Upper lobe of right lung (tissue), 1 donor: ENCODE results near the gene PLEK. TPM values are rescaled to one million over a fixed set of nuclear protein-coding genes. Genes with fewer than 3 reads are reported as not detected.
"Not testable (repeated sequence)": the region's sequence is repeated elsewhere in the genome, so short reads cannot be mapped to it uniquely, and the experiment has no call there.

ENCODE experiments used
- ATAC-seq: fragments of 200-7000 bp; cut with Tn5 transposase; one replicate; pipeline ENCODE4 v1.9.1; 2020; ENCODE audit warnings: mild to moderate bottlenecking, moderate library complexity
- DNase-seq: peaks from one replicate; pipeline ENCODE4 v3.0.0-alpha.2; 2020
- H3K27ac ChIP-seq: fragments of 200-600 bp; one replicate; pipeline ENCODE4 v1.8.0; 2022
- H3K27me3 ChIP-seq: fragments of 200-600 bp; one replicate; pipeline ENCODE4 v1.8.0; 2022; ENCODE audit warnings: mild to moderate bottlenecking
- H3K36me3 ChIP-seq: fragments of 200-600 bp; one replicate; pipeline ENCODE4 v1.8.0; 2022
- H3K4me1 ChIP-seq: fragments of 200-600 bp; one replicate; pipeline ENCODE4 v1.8.0; 2022
- H3K4me3 ChIP-seq: fragments of 200-600 bp; one replicate; pipeline ENCODE4 v1.8.0; 2022; ENCODE audit warnings: mild to moderate bottlenecking
- H3K9me3 ChIP-seq: fragments of 200-600 bp; one replicate; pipeline ENCODE4 v1.8.0; 2022
- CTCF ChIP-seq: fragments of 200-600 bp; IDR thresholded peaks from one replicate; pipeline ENCODE4 v1.8.0; 2022; ENCODE audit warnings: antibody characterized with exemption
- intact Hi-C: fragments of 100-400 bp; cut with DNase I; formaldehyde crosslinking; loops from one replicate; pipeline ENCODE4 v1.11.0; 2022
- total RNA-seq: library from RNA; stranded (reverse); fragmentation: NEBNext Ultra II Directional; extraction: Animal tissue kit (Norgen Biotek cat#: 25700); gene quantifications from one replicate; pipeline ENCODE4 v1.2.1, GENCODE V29; 2021
- donor health status: DM: no; HTN: yes; CAD: no; lungs with severe emphysema.

PLEK gene
- total RNA-seq, 1 donor from 2014 or later: 32.9 TPM

DNA sequence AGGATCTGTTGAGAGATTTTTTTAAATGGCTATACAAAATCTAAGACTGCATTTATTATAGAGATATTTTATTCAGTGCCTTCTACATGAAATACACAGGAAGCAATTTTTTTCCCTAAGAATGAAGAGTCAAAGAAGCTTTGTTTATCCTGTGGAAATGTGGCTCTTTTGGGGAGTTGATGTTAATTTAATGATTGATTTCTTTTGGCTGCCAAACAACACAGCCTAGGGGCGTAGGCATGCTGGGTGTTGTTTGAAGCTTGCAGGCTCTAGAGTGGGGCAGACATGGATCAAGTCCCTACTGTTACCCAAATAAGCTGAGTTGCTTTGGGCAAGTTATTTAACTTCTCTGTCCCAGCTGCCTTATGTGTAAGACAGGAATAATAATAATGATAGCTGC lies 21.1 kb upstream of the PLEK start:
- Histone ChIP-seq H3K4me1 (no peaks in the 10 kb centered on the region), H3K36me3 (no peaks in the 10 kb centered on the region), H3K4me3 (no peak overlapping the region), H3K27ac (no peak overlapping the region), H3K27me3 (no peaks in the 10 kb centered on the region), H3K9me3 (no peaks in the 10 kb centered on the region)
- DNase-seq: no peak
- intact Hi-C loops: no loop called here
- no peak for TF ChIP-seq CTCF
- no peak for ATAC-seq

DNA sequence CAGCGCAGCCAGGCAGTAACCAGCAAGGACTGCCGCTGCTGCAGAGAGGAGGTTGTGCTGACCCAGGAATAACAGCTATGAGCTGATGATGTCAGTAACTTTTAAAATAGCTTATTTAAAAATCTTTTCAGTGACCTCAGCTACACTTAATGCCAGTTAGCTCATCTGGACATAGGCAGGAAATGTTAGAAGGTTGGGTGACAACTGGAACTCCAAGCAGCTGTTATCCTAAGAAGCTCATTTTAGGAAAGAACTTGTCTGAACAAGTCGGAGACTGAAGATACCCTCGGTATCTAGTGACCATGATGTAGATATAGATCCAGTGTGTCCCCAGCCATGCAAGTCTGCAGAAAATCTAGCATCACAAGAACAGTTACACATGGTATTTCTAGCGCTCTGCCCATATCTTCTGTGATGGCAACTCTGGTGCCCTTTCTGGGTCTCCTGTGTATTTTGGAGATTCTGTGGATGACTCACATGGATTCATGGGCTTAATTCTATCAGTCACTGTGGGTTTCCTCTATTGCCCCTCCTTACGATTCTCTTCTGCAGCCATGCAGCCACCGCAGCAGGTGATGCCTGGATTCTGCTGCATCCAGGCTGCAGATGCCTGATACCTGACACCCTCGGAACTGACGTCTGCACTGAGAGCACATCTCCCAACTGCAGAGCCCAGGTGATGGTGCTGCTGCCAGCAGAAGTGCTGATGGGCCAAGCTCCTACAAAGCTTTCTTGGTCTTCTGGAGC lies 19.8 kb upstream of the PLEK start:
- Histone ChIP-seq H3K4me3 (no peak overlapping the region), H3K36me3 (no peaks in the 10 kb centered on the region), H3K9me3 (no peaks in the 10 kb centered on the region), H3K27ac (no peak overlapping the region), H3K4me1 (no peaks in the 10 kb centered on the region), H3K27me3 (no peaks in the 10 kb centered on the region)
- no peak for TF ChIP-seq CTCF
- no peak for ATAC-seq
- no peak for DNase-seq
- intact Hi-C loops: no loop called here

GRCh38 chr2:68349091-68349490 lies 16.0 kb upstream of the PLEK start:
- H3K27me3 ChIP-seq, H3K27ac ChIP-seq, H3K9me3 ChIP-seq, H3K4me3 ChIP-seq, H3K4me1 ChIP-seq, ATAC-seq, H3K36me3 ChIP-seq, DNase-seq, intact Hi-C loops: not testable (repeated sequence)

GRCh38 chr2:68351997-68352396 lies 13.1 kb upstream of the PLEK start:
- no peak for TF ChIP-seq CTCF

DNA sequence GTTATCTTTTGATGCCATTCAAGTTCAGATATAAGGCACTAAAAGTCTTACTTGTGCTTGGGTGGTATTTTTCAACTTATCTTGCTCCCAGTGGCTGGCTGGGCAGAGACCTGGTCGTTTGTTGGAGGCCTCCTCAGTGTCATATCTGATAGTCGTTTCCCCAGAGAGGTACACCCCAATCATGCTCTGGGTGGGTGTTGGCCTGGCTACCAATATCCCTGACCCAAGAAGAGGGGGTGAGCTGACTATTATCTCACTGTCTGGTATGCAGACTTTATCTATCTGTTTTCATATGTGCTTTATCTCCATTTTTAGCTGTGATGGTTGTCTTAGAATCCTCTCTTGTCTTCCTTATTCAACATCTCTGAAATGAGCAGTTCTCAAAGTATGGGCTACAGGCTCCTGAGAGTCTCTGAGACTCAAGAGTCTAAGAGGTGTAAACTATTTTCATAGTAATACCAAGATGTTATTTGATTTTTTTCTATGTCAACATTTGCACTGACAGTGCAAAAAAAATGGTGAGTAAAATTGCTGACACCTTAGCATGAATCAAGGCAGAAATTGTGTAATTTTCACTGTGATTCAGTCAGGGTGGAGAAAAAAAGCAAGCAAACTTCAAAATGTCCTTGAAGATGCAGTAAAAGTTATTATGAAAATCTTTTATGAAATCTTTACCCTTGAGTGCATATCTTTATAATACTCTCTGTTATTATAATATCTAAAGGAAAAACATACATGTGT lies 12.3 kb upstream of the PLEK start:
- Histone ChIP-seq H3K27ac (no peak overlapping the region), H3K36me3 (no peaks in the 10 kb centered on the region), H3K4me1 (no peaks in the 10 kb centered on the region), H3K4me3 (no peak overlapping the region), H3K9me3 (no peaks in the 10 kb centered on the region), H3K27me3 (no peaks in the 10 kb centered on the region)
- intact Hi-C loops: no loop called here
- ATAC-seq: no peak
- DNase-seq: no peak
- no peak for TF ChIP-seq CTCF

More at GRCh38 chr2:68351997-68352396, 13.1 kb upstream of the PLEK start:
- no peaks in the 10 kb centered on the region for H3K4me1 ChIP-seq
- no peaks in the 10 kb centered on the region for H3K9me3 ChIP-seq
- DNase-seq (no peak), ATAC-seq (no peak)
- intact Hi-C loops: no loop called here
- no peak overlapping the region for H3K27ac ChIP-seq
- H3K4me3 ChIP-seq: no peak overlapping the region
- H3K36me3 ChIP-seq: no peaks in the 10 kb centered on the region
- no peaks in the 10 kb centered on the region for H3K27me3 ChIP-seq

DNA sequence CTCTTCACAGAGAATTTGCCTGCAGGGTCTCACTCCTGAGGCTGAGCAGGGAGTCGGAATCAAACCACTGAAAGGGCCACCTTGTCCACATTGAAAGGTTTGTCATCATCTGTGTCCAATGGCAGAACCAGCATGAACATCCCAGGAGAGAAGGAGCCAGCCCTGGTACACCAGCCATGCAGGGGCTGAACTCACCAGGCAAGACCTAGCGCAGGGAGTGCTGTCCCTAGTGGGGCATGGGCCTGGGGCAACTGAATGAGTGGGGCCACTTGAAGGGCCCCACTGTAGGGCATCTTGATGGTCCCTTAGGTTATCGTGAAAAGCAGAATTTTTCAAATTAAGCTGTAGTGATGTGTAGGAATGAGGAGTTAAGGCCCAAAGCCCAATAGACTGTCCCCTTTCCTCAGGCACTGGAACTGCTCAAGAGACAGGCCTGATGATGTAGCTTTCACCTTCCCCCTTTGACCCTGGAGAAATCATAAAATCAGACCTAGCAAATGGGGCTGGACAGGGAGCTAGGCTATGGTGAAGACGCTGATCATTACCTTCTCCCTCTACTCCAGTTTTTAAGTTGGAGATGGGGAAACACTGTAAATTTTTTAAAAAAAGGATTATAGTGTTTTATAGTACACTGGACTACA lies 8.4 kb upstream of the PLEK start:
- H3K4me1 ChIP-seq: peaks cover 2% of the 10 kb centered on the region
- no peaks in the 10 kb centered on the region for H3K27me3 ChIP-seq
- DNase-seq (no peak), ATAC-seq (no peak)
- H3K4me3 ChIP-seq: no peak overlapping the region
- no peaks in the 10 kb centered on the region for H3K36me3 ChIP-seq
- no peaks in the 10 kb centered on the region for H3K9me3 ChIP-seq
- no peak overlapping the region for H3K27ac ChIP-seq
- TF ChIP-seq CTCF: no peak
- intact Hi-C loops: no loop called here
